HepG2 (cell line): ENCODE results near the gene TNFRSF11A. TPM values are rescaled to one million over a fixed set of nuclear protein-coding genes. Genes with fewer than 3 reads are reported as not detected.

Experiments
- ATAC-seq: fragments of 200-7000 bp; cut with Tn5 transposase; 3 replicates; pipeline ENCODE4 v1.9.1; 2020; ENCODE audit warnings: mild to moderate bottlenecking, moderate library complexity
- BruUV-seq: library from RNA; stranded (reverse); fragments of 400-500 nt; replicated peaks from 2 replicates; lab custom pipeline; 2021; lab: Mats Ljungman, UMichigan
- CTCF ChIA-PET: fragments of 300-600 bp; formaldehyde crosslinking; extraction: SDS; loops from one replicate; lab custom pipeline; 2021; ENCODE audit warnings: low total read pairs, inconsistent platforms, low intra/inter-chr PET ratio; lab: Yijun Ruan, JAX
- POLR2A ChIA-PET: fragments of 350-600 bp; sonication (Branson Sonifier 250); formaldehyde crosslinking; loops from one replicate; lab custom pipeline; 2020; ENCODE audit warnings: antibody characterized with exemption, inconsistent platforms; lab: Yijun Ruan, JAX
- DNase-seq: peaks from one replicate; pipeline ENCODE4 v3.0.0-alpha.2; 2015; ENCODE audit warnings: low spot score
- FAIRE-seq: peaks from 3 replicates; lab custom pipeline; 2011; peaks lifted over from hg19 to GRCh38; lab: Jason Lieb, UNC
- H2AFZ ChIP-seq: one replicate; pipeline ENCODE4 v1.6.1; 2011; ENCODE audit warnings: low read length, inconsistent platforms
- H3K27ac ChIP-seq: fragments of 300-600 bp; 3 replicates; pipeline ENCODE4 v1.8.0; 2011; ENCODE audit warnings: mixed run types, mild to moderate bottlenecking, mixed read lengths, low read length, inconsistent platforms; ENCODE audit not compliant: insufficient read depth; ENCODE audit errors: extremely low read length
- H3K27me3 ChIP-seq, 2 experiments: fragments of 200-600 bp in 1 of 2; 2 replicates in 1 of 2; 3 replicates in 1 of 2; pipeline versions ENCODE4 v1.6.0 to v1.8.0; 2011; ENCODE audit warnings: low read length in 2 of 2, mild to moderate bottlenecking in 2 of 2, moderate library complexity in 2 of 2, inconsistent platforms in 1 of 2; ENCODE audit not compliant: insufficient read depth in 2 of 2, control insufficient read depth in 1 of 2
- H3K36me3 ChIP-seq, 2 experiments: fragments of 200-600 bp in 1 of 2; replicated peaks in 1 of 2; 2 replicates in 1 of 2; 3 replicates in 1 of 2; pipeline versions ENCODE4 v1.5.1 to v1.8.0; 2011; ENCODE audit warnings: low read length in 2 of 2, inconsistent platforms in 1 of 2; ENCODE audit not compliant: insufficient read depth in 2 of 2, control insufficient read depth in 1 of 2
- H3K4me1 ChIP-seq: 2 replicates; pipeline ENCODE4 v1.5.1; 2012; ENCODE audit warnings: low read length, inconsistent platforms; ENCODE audit not compliant: insufficient read depth
- H3K4me2 ChIP-seq: 2 replicates; pipeline ENCODE4 v1.6.0; 2011; ENCODE audit warnings: low read depth, low read length, inconsistent platforms
- H3K4me3 ChIP-seq, 3 experiments: fragments of 200-600 bp in 1 of 3; sonication (generic), shearing (Covaris generic) in 1 of 3; replicated peaks in 1 of 3; 2 replicates each; pipeline ENCODE4 v1.5.1; 2011 to 2016; ENCODE audit warnings: low read length in 3 of 3, inconsistent platforms in 2 of 3, low read depth in 2 of 3, mild to moderate bottlenecking in 2 of 3, control low read depth in 1 of 3, mixed read lengths in 1 of 3; ENCODE audit not compliant: insufficient read depth in 1 of 3
- H3K79me2 ChIP-seq: one replicate; pipeline ENCODE4 v1.6.1; 2011; ENCODE audit warnings: low read length, inconsistent platforms; ENCODE audit not compliant: insufficient read depth
- H3K9ac ChIP-seq: 2 replicates; pipeline ENCODE4 v1.6.0; 2011; ENCODE audit warnings: mild to moderate bottlenecking, low read depth, low read length, inconsistent platforms; ENCODE audit not compliant: insufficient read depth
- H3K9me3 ChIP-seq: 2 replicates; pipeline ENCODE4 v1.5.1; 2012; ENCODE audit warnings: mild to moderate bottlenecking, low read length
- H4K20me1 ChIP-seq: 2 replicates; pipeline ENCODE4 v1.6.0; 2011; ENCODE audit warnings: inconsistent platforms, mild to moderate bottlenecking, low read length, moderate library complexity; ENCODE audit not compliant: insufficient read depth
- CENPT ChIP-seq: sonication (generic); formaldehyde crosslinking; IDR thresholded peaks from 2 replicates; pipeline ENCODE4 v1.8.0; 2022; ENCODE audit warnings: low read depth, mild to moderate bottlenecking, moderate library complexity, missing genetic modification reagents
- HHEX ChIP-seq: IDR thresholded peaks from 2 replicates; pipeline ENCODE4 v1.6.1; 2016; ENCODE audit warnings: control low read depth
- ZMYM2 ChIP-seq: sonication (generic); formaldehyde crosslinking; IDR thresholded peaks from 2 replicates; pipeline ENCODE4 v1.8.0; 2022; ENCODE audit warnings: mild to moderate bottlenecking, missing genetic modification reagents
- WGBS: methylation state at CpG from one replicate; pipeline ENCODE4 v1.1.6; 2017; ENCODE audit warnings: low lambda C conversion rate; 5-methylcytosine and 5-hydroxymethylcytosine counted together
- in situ Hi-C: cut with HindIII; loops from 2 replicates; pipeline ENCODE4 v1.10.0; 2017; ENCODE audit warnings: low pct_unique_long_range_greater_than_20kb; ENCODE audit not compliant: extremely low pct_ligation_motif_present
- intact Hi-C: fragments of 100-400 bp; cut with micrococcal nuclease; formaldehyde crosslinking; loops from one replicate; pipeline ENCODE4 v1.10.0; 2022; ENCODE audit not compliant: unreplicated experiment
- polyA plus RNA-seq, 8 experiments: library from polyadenylated mRNA; depleted of rRNA in 3 of 8; stranded (reverse) in 7 of 8; unstranded in 1 of 8; fragments of >200 nt; fragmentation: Illumina TruSeq in 4 of 8; extraction: Trizol in 4 of 8; gene quantifications; 2 replicates each; pipeline versions ENCODE4 v1.2.1 to v1.2.3, GENCODE V29; 2011 to 2016; ENCODE audit warnings: low read depth in 4 of 8, missing spikeins in 1 of 8, mixed read lengths in 1 of 8; ENCODE audit not compliant: insufficient read depth in 1 of 8
- total RNA-seq, 5 experiments: library from RNA; depleted of rRNA; stranded (reverse); fragments of >200 nt; fragmentation: Illumina TruSeq; extraction: Trizol; gene quantifications; 2 replicates each; pipeline ENCODE4 v1.2.3, GENCODE V29; 2016; ENCODE audit warnings: low read depth in 1 of 5
- TF ChIP-seq, protein P1 (sequence below): sonication (generic); formaldehyde crosslinking; IDR thresholded peaks from 2 replicates; pipeline ENCODE4 v1.5.1; 2020; ENCODE audit warnings: mild to moderate bottlenecking, missing genetic modification reagents, borderline replicate concordance
- TF ChIP-seq, protein P2 (sequence below): sonication (generic); formaldehyde crosslinking; IDR thresholded peaks from 2 replicates; pipeline ENCODE4 v1.5.0; 2020; ENCODE audit warnings: mild to moderate bottlenecking, missing genetic modification reagents

The TNFRSF11A gene
- total and polyA plus RNA-seq, 2 of the 13 experiments (the other 11 are each of a cell fraction or from before 2014, with no cell fraction given) = 4.6 to 6.4 TPM

DNA sequence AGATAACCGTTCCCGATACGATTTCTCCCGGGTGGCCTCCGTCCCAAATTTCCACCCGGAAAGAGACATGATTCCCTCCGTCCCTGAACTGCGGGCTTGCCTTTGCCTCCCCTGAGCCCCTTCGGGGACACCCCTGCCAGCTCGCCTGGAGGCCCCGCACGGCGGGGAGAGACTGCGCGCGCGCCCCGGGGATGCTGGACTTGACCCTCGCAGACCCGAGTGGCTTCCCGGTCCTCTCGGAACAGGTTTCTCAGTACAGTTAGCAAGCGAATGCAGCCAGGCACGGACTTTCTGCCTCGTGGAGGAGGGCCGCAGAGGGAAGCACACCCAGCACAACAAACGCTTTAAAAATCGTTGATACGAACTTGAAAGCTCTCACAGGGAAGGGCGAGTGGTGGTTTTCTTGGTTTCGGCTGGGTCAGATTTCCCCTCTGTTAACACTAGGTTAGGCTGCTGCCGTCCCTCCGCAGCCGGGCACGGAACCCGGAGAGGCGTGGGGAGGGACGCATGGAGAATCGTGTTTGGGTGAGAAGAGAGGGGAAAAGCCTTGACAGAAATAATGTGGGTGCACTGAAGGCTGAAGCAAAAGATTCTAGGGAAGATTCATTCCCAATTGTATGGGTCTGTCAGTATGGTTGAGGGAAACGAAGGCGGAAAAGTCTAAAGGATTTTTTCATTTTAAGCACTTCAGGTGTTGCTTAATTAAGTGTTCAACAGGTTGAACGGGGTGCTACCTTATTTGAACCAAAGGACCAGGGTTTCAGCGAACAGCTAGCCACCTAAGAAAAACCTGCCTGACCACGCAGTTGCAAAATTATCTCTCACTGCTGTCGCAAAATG, 916 bp downstream of the TNFRSF11A start (continued):
- TF ChIP-seq, protein P1, sequence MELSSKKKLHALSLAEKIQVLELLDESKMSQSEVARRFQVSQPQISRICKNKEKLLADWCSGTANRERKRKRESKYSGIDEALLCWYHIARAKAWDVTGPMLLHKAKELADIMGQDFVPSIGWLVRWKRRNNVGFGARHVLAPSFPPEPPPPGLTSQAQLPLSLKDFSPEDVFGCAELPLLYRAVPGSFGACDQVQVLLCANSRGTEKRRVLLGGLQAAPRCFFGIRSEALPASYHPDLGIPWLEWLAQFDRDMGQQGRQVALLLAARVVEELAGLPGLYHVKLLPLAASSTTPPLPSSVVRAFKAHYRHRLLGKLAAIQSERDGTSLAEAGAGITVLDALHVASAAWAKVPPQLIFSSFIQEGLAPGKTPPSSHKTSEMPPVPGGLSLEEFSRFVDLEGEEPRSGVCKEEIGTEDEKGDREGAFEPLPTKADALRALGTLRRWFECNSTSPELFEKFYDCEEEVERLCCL = no peak

DNA sequence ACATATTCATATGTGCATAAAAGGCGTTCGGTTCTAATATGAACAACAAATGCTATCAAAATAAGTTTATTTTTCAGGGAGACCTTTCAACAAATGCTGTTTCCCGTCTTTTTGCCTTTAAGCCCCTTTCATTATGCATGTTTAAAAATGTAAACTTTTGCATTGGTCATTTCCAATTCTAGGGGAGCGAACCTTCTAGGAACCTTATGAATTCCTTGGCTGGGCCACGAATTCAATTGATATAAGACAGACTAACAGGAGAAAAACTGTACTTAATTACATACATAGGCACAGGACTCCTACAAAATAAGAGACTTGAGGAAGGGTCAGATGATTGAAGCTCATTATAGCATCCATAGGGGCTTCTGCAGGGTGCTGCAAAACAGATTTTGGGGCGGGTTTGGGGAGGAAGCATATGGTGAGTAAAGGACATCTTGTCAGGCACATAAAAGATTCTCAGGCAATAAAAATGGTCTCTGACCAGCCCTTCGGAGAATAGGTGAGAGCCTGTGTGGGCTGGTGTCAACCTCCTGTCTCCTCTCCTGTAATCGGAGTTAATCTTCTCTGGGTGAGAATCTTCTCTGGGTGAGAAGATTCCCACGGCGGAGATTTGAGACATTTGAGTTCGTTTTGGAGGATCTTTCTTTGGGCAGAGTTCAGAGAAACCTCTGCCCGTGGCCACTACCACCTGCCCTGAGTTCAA, 1.7 kb downstream of the TNFRSF11A start:
- peak overlapping the region; percentile 52; the same call in 1 of the 2 replicates for H3K9ac ChIP-seq
- peak overlapping the region; percentile 7 for H2AFZ ChIP-seq
- no peaks in the 10 kb centered on the region for H3K36me3 ChIP-seq
- peaks cover 59% of the 10 kb centered on the region for H3K4me1 ChIP-seq
- peak overlapping the region; percentile 79 for H3K4me2 ChIP-seq
- no peak for ATAC-seq
- BruUV-seq = no TSS peak
- POLR2A ChIA-PET = no interaction called here
- H3K4me3 ChIP-seq = peak overlapping the region; percentile 67 to 90 (median 79)
- no peak overlapping the region for H3K27ac ChIP-seq
- intact Hi-C loops = no loop called here
- in situ Hi-C loops = loop anchor here (10.0 kb wide), 1 partner anchor 68 kb away; no protein-coding TSS in a partner anchor
- peaks cover 16% of the 10 kb centered on the region for H3K79me2 ChIP-seq
- no peak for FAIRE-seq
- H3K27me3 ChIP-seq = peaks cover 0 to 7% of the 10 kb centered on the region in 2 experiments; a peak in 2 of 5 replicates
- no peaks in the 10 kb centered on the region for H3K9me3 ChIP-seq
- CTCF ChIA-PET = interaction anchor here (1.0 kb wide), 1 partner anchor 143 kb away, joined by 3 read pairs; no protein-coding TSS in a partner anchor
- TF ChIP-seq ZMYM2 (CRISPR knock-in tag) (no peak), HHEX (CRISPR knock-in tag) (no peak), CENPT (CRISPR knock-in tag) (no peak)
- TF ChIP-seq, protein P2, sequence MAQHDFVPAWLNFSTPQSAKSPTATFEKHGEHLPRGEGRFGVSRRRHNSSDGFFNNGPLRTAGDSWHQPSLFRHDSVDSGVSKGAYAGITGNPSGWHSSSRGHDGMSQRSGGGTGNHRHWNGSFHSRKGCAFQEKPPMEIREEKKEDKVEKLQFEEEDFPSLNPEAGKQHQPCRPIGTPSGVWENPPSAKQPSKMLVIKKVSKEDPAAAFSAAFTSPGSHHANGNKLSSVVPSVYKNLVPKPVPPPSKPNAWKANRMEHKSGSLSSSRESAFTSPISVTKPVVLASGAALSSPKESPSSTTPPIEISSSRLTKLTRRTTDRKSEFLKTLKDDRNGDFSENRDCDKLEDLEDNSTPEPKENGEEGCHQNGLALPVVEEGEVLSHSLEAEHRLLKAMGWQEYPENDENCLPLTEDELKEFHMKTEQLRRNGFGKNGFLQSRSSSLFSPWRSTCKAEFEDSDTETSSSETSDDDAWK = no peak
- TF ChIP-seq, all 625 proteins: peak for 0
- DNase-seq = no peak
- H4K20me1 ChIP-seq = no peaks in the 10 kb centered on the region
- WGBS = 68% methylated on average over 9 of the region's 12 CpGs
